HepG2 (cell line): ENCODE data around the gene GCC1. TPM values are rescaled to one million over a fixed set of nuclear protein-coding genes. Genes with fewer than 3 reads are reported as not detected.

Experiments used
- ATF4 ChIP-seq, 2 experiments: fragments of 450-650 bp in 1 of 2; sonication (generic) in 1 of 2; formaldehyde crosslinking; IDR thresholded peaks; 2 replicates each; pipeline versions ENCODE4 v1.5.0 to v1.8.0; 2020 to 2022; ENCODE audit warnings: mild to moderate bottlenecking in 1 of 2, missing genetic modification reagents in 1 of 2
- ETS1 ChIP-seq: sonication (generic); formaldehyde crosslinking; IDR thresholded peaks from 2 replicates; pipeline ENCODE4 v1.4.0; 2020; ENCODE audit warnings: missing genetic modification reagents
- FOSL1 ChIP-seq: sonication (generic); formaldehyde crosslinking; IDR thresholded peaks from 2 replicates; pipeline ENCODE4 v1.9.0; 2021; ENCODE audit warnings: missing genetic modification reagents, borderline replicate concordance
- GLI4 ChIP-seq: sonication (generic); formaldehyde crosslinking; IDR thresholded peaks from 2 replicates; pipeline ENCODE4 v1.5.1; 2020; ENCODE audit warnings: missing genetic modification reagents, mild to moderate bottlenecking, moderate library complexity, borderline replicate concordance
- JUN ChIP-seq: sonication (generic); formaldehyde crosslinking; IDR thresholded peaks from 2 replicates; pipeline ENCODE4 v1.4.0; 2020; ENCODE audit warnings: mild to moderate bottlenecking, missing genetic modification reagents
- KLF12 ChIP-seq: sonication (generic); formaldehyde crosslinking; IDR thresholded peaks from 2 replicates; pipeline ENCODE4 v1.4.0; 2020; ENCODE audit warnings: missing genetic modification reagents, borderline replicate concordance
- KMT2A ChIP-seq: sonication (generic); formaldehyde crosslinking; IDR thresholded peaks from 2 replicates; pipeline ENCODE4 v1.4.0; 2020; ENCODE audit warnings: missing genetic modification reagents
- RBFOX2 ChIP-seq: fragments of 200-400 bp; formaldehyde crosslinking; IDR thresholded peaks from 2 replicates; pipeline ENCODE4 v1.6.1; 2017; ENCODE audit warnings: low read depth, mild to moderate bottlenecking, low read length
- SP140L ChIP-seq: sonication (generic); formaldehyde crosslinking; IDR thresholded peaks from 2 replicates; pipeline ENCODE4 v1.4.0; 2020; ENCODE audit warnings: missing genetic modification reagents, borderline replicate concordance
- THAP7 ChIP-seq: sonication (generic); formaldehyde crosslinking; IDR thresholded peaks from 2 replicates; pipeline ENCODE4 v1.8.1; 2023; ENCODE audit warnings: mild to moderate bottlenecking, missing genetic modification reagents
- UBTF ChIP-seq: sonication (generic); formaldehyde crosslinking; IDR thresholded peaks from 2 replicates; pipeline ENCODE4 v1.4.0; 2020; ENCODE audit warnings: mild to moderate bottlenecking, missing genetic modification reagents
- ZBTB20 ChIP-seq: sonication (generic); formaldehyde crosslinking; IDR thresholded peaks from 2 replicates; pipeline ENCODE4 v1.8.1; 2023; ENCODE audit warnings: missing genetic modification reagents, low read depth, mild to moderate bottlenecking, borderline replicate concordance
- ZBTB25 ChIP-seq: IDR thresholded peaks from 2 replicates; pipeline ENCODE4 v1.6.1; 2018; ENCODE audit warnings: missing genetic modification reagents
- ZNF609 ChIP-seq: sonication (generic); formaldehyde crosslinking; IDR thresholded peaks from 2 replicates; pipeline ENCODE4 v1.4.0; 2020; ENCODE audit warnings: mild to moderate bottlenecking, missing genetic modification reagents, borderline replicate concordance
- ZSCAN9 ChIP-seq: IDR thresholded peaks from 2 replicates; pipeline ENCODE4 v1.6.1; 2016; ENCODE audit warnings: borderline replicate concordance
- polyA plus RNA-seq, 8 experiments: library from polyadenylated mRNA; depleted of rRNA in 3 of 8; stranded (reverse) in 7 of 8; unstranded in 1 of 8; fragments of >200 nt; fragmentation: Illumina TruSeq in 4 of 8; extraction: Trizol in 4 of 8; gene quantifications; 2 replicates each; pipeline versions ENCODE4 v1.2.1 to v1.2.3, GENCODE V29; 2011 to 2016; ENCODE audit warnings: low read depth in 4 of 8, missing spikeins in 1 of 8, mixed read lengths in 1 of 8; ENCODE audit not compliant: insufficient read depth in 1 of 8
- total RNA-seq, 5 experiments: library from RNA; depleted of rRNA; stranded (reverse); fragments of >200 nt; fragmentation: Illumina TruSeq; extraction: Trizol; gene quantifications; 2 replicates each; pipeline ENCODE4 v1.2.3, GENCODE V29; 2016; ENCODE audit warnings: low read depth in 1 of 5

The GCC1 gene
- total and polyA plus RNA-seq, 2 of the 13 experiments (the other 11 are each of a cell fraction or from before 2014, with no cell fraction given) = 2.5 to 15.3 TPM

- TF ChIP-seq ZNF609 (CRISPR knock-in tag) = no peak
- no peak for TF ChIP-seq JUN (CRISPR knock-in tag)
- 0 out of 2 replicates have a peak, but pooled peaks have one; percentile 37 for TF ChIP-seq ETS1 (CRISPR knock-in tag)
- TF ChIP-seq THAP7 (CRISPR knock-in tag) = no peak
- no peak for TF ChIP-seq SP140L (CRISPR knock-in tag)
- TF ChIP-seq ATF4 (CRISPR knock-in tag; IDR thresholded peaks at IDR 0.05) = no peak
- TF ChIP-seq KMT2A (CRISPR knock-in tag) = peak; percentile 88; the same call in 1 of the 2 replicates
- no peak for TF ChIP-seq RBFOX2
- TF ChIP-seq ZBTB20 (CRISPR knock-in tag) = no peak
- no peak for TF ChIP-seq ZBTB25 (CRISPR knock-in tag)
- no peak for TF ChIP-seq ZSCAN9 (CRISPR knock-in tag)
- no peak for TF ChIP-seq GLI4 (CRISPR knock-in tag)
- peak; percentile 76 for TF ChIP-seq UBTF (CRISPR knock-in tag)
- TF ChIP-seq FOSL1 (CRISPR knock-in tag) = no peak
- peak; percentile 65; the same call in 1 of the 2 replicates for TF ChIP-seq KLF12 (CRISPR knock-in tag)
These were observed 3.0 kb downstream of the GCC1 start (continued) for GRCh38 chr7:127582361-127582760.
